ENCODE results near the gene RELT.

The RELT gene

DNA sequence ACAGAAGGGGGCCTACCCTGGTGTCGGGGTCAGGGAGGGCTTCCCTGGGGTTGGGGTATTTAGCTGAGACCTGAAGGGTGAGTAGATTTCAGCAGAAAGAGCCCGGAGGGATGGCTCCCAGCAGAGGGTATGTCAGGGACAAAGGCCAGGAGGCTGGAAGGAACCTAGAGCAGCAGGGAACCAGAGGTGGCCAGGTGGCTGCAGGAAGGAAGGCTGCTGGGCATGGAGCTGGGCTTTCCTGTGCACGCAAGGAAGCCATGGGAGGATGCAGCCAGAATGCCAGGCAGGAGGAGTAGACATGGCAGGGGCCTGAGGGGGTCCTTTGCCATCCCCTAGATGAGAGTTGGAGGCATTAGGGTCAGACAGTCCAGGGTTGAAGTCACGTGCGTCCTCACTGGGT lies 27.4 kb upstream of the RELT start:
- H3K4me3 ChIP-seq (ENCODE audit: low read depth, low read length), result no peak overlapping the region
- DNase-seq (ENCODE audit: low read depth), result no peak
- TF ChIP-seq, protein P1, sequence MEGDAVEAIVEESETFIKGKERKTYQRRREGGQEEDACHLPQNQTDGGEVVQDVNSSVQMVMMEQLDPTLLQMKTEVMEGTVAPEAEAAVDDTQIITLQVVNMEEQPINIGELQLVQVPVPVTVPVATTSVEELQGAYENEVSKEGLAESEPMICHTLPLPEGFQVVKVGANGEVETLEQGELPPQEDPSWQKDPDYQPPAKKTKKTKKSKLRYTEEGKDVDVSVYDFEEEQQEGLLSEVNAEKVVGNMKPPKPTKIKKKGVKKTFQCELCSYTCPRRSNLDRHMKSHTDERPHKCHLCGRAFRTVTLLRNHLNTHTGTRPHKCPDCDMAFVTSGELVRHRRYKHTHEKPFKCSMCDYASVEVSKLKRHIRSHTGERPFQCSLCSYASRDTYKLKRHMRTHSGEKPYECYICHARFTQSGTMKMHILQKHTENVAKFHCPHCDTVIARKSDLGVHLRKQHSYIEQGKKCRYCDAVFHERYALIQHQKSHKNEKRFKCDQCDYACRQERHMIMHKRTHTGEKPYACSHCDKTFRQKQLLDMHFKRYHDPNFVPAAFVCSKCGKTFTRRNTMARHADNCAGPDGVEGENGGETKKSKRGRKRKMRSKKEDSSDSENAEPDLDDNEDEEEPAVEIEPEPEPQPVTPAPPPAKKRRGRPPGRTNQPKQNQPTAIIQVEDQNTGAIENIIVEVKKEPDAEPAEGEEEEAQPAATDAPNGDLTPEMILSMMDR (conservative IDR thresholded peaks at IDR 0.05; ENCODE audit: low read depth, low read length), result no peak

DNA sequence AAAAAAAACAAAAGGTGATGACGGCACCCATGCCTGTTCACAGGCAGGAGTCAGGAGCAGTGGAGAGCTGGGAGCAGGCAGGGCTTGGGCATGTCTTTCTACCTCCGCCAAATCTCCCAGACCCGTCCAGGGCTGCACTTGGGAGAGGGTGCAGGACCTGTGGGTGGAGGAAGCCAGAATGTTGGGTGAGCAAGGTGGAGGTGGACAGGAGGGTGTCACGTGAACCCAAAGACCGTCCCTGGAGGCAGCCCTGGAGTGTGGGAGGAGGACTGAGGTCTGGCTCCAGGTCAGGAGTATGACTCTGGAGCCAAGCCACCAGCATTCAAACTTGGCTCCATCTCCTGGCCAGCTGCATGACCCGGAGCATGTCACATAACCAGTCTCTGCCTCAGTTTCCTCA lies 26.6 kb upstream of the RELT start:
- no peak for DNase-seq (ENCODE audit: low read depth)
- H3K4me3 ChIP-seq (ENCODE audit: low read depth, low read length), result no peak overlapping the region
- TF ChIP-seq, protein P1 (conservative IDR thresholded peaks at IDR 0.05; ENCODE audit: low read depth, low read length), result no peak

DNA sequence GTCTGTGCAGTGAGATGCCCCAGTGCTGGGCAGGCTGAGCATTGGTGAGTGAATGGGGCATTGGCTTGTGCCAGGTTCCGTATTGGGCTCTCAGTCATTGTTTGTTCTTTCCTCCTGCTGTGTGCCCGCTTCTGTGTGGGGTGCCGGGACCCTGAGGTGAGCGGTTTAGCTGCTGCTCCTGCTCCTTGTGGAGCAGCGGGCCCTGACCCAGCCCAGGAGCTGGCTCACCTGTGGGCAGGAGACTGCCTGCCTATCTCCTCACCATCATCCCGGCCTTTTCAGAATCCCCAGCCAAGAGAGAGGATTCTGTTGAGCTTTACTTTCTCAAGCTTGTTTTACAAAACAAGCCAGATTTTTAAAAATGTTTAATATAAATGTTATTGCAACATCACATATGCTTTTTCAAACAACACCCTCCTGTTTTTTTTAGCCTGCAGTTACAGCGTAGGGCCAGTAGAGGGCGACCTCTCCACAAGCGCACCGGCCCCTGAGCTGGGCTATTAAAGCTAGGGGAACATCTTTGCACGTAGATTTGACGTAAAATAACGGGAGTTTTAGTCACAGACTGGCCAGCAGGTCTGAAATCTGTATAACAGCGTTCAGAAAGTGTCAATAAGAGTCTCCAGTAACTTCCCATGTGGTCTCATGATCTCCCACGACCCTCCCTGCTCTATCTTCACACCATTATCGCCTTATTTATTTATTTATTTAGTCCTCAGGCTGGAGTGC lies 25.1 kb upstream of the RELT start:
- no peak overlapping the region for H3K4me3 ChIP-seq (ENCODE audit: low read depth, low read length)
- peak; percentile 87 for DNase-seq (ENCODE audit: low read depth)
- TF ChIP-seq, protein P1 (conservative IDR thresholded peaks at IDR 0.05; ENCODE audit: low read depth, low read length), result peak; percentile 99

- no peak for DNase-seq (ENCODE audit: low read depth)
- TF ChIP-seq, protein P1 (conservative IDR thresholded peaks at IDR 0.05; ENCODE audit: low read depth, low read length), result no peak
- no peak overlapping the region for H3K4me3 ChIP-seq (ENCODE audit: low read depth, low read length)
These were observed 22.8 kb upstream of the RELT start for GRCh38 chr11:73353422-73353821.

DNA sequence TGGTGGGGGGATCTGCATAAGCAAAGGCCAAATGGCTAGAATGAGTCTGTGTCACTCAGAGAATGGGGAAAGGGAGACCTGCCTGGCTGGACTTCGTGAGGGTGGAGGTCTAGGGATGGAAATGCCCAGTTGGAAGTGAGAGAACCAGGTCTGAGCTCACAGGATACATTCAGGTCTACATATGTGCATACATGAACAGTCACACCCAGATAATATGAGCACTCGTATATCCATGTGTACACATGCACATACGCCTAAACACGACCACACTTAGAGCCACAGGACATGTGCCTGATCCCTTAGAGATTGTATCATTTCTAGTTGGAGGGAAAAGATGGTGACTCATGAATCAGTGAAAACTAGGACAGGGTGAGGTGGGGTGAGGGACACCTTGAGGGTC lies 21.1 kb upstream of the RELT start:
- H3K4me3 ChIP-seq (ENCODE audit: low read depth, low read length), result no peak overlapping the region
- no peak for DNase-seq (ENCODE audit: low read depth)
- TF ChIP-seq, protein P1 (conservative IDR thresholded peaks at IDR 0.05; ENCODE audit: low read depth, low read length), result no peak

- TF ChIP-seq, protein P1 (conservative IDR thresholded peaks at IDR 0.05; ENCODE audit: low read depth, low read length), result no peak
- no peak for DNase-seq (ENCODE audit: low read depth)
These were observed 19.0 kb upstream of the RELT start for GRCh38 chr11:73356979-73357860.

More at GRCh38 chr11:73356979-73357860, 19.0 kb upstream of the RELT start:
- no peak overlapping the region for H3K4me3 ChIP-seq (ENCODE audit: low read depth, low read length)

All from choroid plexus epithelial cell (primary cell).